Spleen (tissue), 11 donors: Measurements from ENCODE around the gene ITPK1. TPM values are rescaled to one million over a fixed set of nuclear protein-coding genes. Genes with fewer than 3 reads are reported as not detected.

ENCODE experiments used
- DNase-seq: peaks from one replicate; pipeline ENCODE4 v3.0.0-alpha.2; 2020
- H3K27ac ChIP-seq, 8 donors: fragments of 200-600 bp; sonication (generic) in 7 of 8; 1 replicate in 4 of 8; 2 replicates in 4 of 8; pipeline versions ENCODE4 v1.5.0 to v1.8.0; 2016 to 2021; ENCODE audit warnings: inconsistent platforms in 4 of 8, mild to moderate bottlenecking in 4 of 8, moderate library complexity in 1 of 8
- H3K27me3 ChIP-seq, 7 donors: fragments of 200-600 bp; sonication (generic) in 6 of 7; replicated peaks in 1 of 7; 1 replicate in 4 of 7; 2 replicates in 3 of 7; pipeline versions ENCODE4 v1.5.0 to v1.8.0; 2016 to 2021; ENCODE audit warnings: inconsistent platforms in 3 of 7, mild to moderate bottlenecking in 1 of 7
- H3K36me3 ChIP-seq, 6 donors: fragments of 200-600 bp; sonication (generic) in 5 of 6; 1 replicate in 4 of 6; 2 replicates in 2 of 6; pipeline versions ENCODE4 v1.5.0 to v1.8.0; 2016 to 2021; ENCODE audit warnings: inconsistent platforms in 2 of 6
- H3K4me1 ChIP-seq, 6 donors: fragments of 200-600 bp; sonication (generic) in 5 of 6; 1 replicate in 3 of 6; 2 replicates in 3 of 6; pipeline versions ENCODE4 v1.5.0 to v1.8.0; 2016 to 2021; ENCODE audit warnings: inconsistent platforms in 3 of 6
- H3K4me3 ChIP-seq, 8 donors: fragments of 200-600 bp; sonication (generic) in 7 of 8; 1 replicate in 4 of 8; 2 replicates in 4 of 8; pipeline versions ENCODE4 v1.5.0 to v1.8.0; 2016 to 2021; ENCODE audit warnings: inconsistent platforms in 4 of 8, mild to moderate bottlenecking in 4 of 8, moderate library complexity in 2 of 8
- H3K9me3 ChIP-seq, 8 donors: fragments of 200-600 bp; sonication (generic) in 7 of 8; 1 replicate in 4 of 8; 2 replicates in 4 of 8; pipeline versions ENCODE4 v1.5.0 to v1.8.0; 2016 to 2021; ENCODE audit warnings: inconsistent platforms in 4 of 8
- CTCF ChIP-seq, 11 experiments: fragments of 200-600 bp in 7 of 11; fragments of 450-650 bp in 4 of 11; sonication (generic) in 4 of 11; IDR thresholded peaks in 8 of 11; conservative IDR thresholded peaks in 3 of 11; 1 replicate in 7 of 11; 2 replicates in 4 of 11; pipeline versions ENCODE4 v1.4.0 to v1.8.0; 2016 to 2021; ENCODE audit warnings: antibody characterized with exemption in 11 of 11, inconsistent platforms in 4 of 11, mild to moderate bottlenecking in 1 of 11
- POLR2A ChIP-seq, 3 donors: fragments of 450-650 bp; IDR thresholded peaks; one replicate each; pipeline ENCODE4 v1.5.1; 2017; ENCODE audit warnings: antibody characterized with exemption in 3 of 3, mild to moderate bottlenecking in 1 of 3
- POLR2AphosphoS5 ChIP-seq, 3 donors: sonication (generic); formaldehyde crosslinking; IDR thresholded peaks; one replicate each; pipeline ENCODE4 v1.5.1; 2017; ENCODE audit warnings: antibody characterized with exemption in 3 of 3
- WGBS, 5 donors: extraction: QIAGEN DNeasy Blood & Tissue Kit in 3 of 5; methylation state at CpG; one replicate each; pipeline versions ENCODE4 v1.1.5 to v1.1.7; 2013 to 2018; 5-methylcytosine and 5-hydroxymethylcytosine counted together
- intact Hi-C: fragments of 100-400 bp; cut with DNase I; formaldehyde crosslinking; loops from one replicate; pipeline ENCODE4 v1.15.0; 2023; ENCODE audit warnings: low total_unique reads
- polyA plus RNA-seq, 3 donors: library from polyadenylated mRNA; stranded (reverse); fragments of 200-250 nt; gene quantifications; one replicate each; pipeline ENCODE4 v1.2.1, GENCODE V29; 2013
- total RNA-seq, 7 donors: library from RNA; depleted of rRNA in 3 of 7; stranded (reverse); fragments of >200 nt in 3 of 7; fragmentation: NEBNext Ultra II Directional in 4 of 7; extraction: Animal tissue kit (Norgen Biotek cat#: 25700) in 4 of 7; gene quantifications; one replicate each; pipeline versions ENCODE4 v1.1.0 to v1.2.1, GENCODE V29; 2016 to 2021
- donor health status: healthy with polysubstance abuse.
- donor health status: DM: no; HTN: no; CAD: no; lungs with moderate emphysema.
- donor health status: DM: no; HTN: no; CAD: no.
- donor health status: Bipolar disorder and iron deficiency.
- donor health status: healthy.
- donor health status: DM: no; HTN: no; CAD: no.
- donor health status: DM: yes; HTN: yes; CAD: no.

The ITPK1 gene
- total and polyA plus RNA-seq, 10 donors: 22.9 to 123 (median 68.0) TPM

DNA sequence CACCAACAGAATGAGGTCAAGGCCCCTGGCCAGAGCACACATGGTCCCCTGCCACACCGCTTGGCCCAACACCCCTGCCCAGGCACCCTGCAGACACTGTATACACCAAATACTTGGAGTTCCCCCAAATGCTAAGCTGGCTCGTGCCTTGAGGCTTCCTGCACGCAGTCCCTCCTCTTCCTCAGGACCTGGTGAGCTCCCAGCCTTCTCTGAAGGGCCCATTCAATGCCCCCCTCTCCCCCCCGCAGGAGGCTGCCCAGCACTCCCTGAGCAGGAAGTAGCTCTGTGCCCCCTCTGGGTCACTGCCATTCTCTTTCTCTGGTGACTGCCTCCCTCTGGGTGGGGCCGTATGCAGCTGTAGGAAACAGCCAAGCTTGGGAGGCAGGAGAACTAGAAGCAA is 75.3 kb downstream of the ITPK1 start:
- H3K4me3 ChIP-seq: no peak overlapping the region
- intact Hi-C loops: no loop called here
- no peak for DNase-seq
- TF ChIP-seq POLR2AphosphoS5 (IDR thresholded peaks at IDR 0.05) (peak; percentile 21 to 68 (median 42)), POLR2A (IDR thresholded peaks at IDR 0.05) (peak in 1 of 3 donors; percentile 6), CTCF (IDR thresholded peaks at IDR 0.05 in 8 of 11, conservative IDR thresholded peaks at IDR 0.05 in 3 of 11) (no peak)
- H3K36me3 ChIP-seq: no peaks in the 10 kb centered on the region
- peak overlapping the region in 7 of 8 donors; percentile 4 to 84 (median 77) for H3K27ac ChIP-seq
- WGBS, 5 donors: 18 to 38% (median 30%) methylated on average over 5 of the region's 5 CpGs
- H3K4me1 ChIP-seq: peaks cover 57 to 100% (median 96%) of the 10 kb centered on the region in 6 donors
- H3K27me3 ChIP-seq: no peaks in the 10 kb centered on the region
- H3K9me3 ChIP-seq: no peaks in the 10 kb centered on the region

DNA sequence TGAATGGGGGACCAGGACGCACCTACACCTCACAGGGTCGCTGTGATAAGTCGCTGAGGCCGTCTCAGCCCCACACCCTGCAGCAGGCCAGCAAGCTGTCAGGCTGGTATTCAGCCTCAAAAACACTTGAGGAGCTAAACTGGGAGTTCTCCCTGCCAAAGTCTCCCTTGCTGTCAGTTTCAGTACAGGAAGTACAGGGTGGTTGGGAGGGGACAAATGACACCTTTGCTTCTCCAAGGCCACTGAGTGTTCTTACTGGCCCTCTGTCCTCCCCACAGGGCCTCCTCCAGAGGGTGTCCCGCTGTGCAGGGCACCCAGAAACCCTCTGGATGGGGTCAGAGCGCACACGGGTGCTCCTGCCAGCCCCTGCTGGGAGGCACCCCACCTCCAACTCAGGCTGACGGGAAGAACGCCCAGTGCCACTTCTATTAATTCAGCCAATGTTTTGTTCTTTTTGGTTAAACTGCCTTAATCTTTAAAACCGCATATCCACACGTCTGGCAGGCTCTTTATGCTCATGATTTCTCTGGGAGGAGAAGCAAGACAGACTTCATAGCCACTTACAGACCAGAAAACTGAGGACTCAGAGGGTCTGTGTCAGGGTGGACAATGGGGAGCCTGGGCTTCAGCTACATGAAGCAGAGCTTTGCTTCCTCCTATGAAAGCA is 75.9 kb downstream of the ITPK1 start:
- intact Hi-C loops: no loop called here
- no peak overlapping the region for H3K4me3 ChIP-seq
- peak overlapping the region; percentile 4 to 84 (median 74) for H3K27ac ChIP-seq
- H3K9me3 ChIP-seq: no peaks in the 10 kb centered on the region
- peak; percentile 69 for DNase-seq
- WGBS, 5 donors: 45 to 77% (median 58%) methylated on average over 10 to 11 of the region's 11 CpGs
- H3K4me1 ChIP-seq: peaks cover 57 to 100% (median 96%) of the 10 kb centered on the region in 6 donors
- no peaks in the 10 kb centered on the region for H3K27me3 ChIP-seq
- H3K36me3 ChIP-seq: no peaks in the 10 kb centered on the region
- TF ChIP-seq POLR2AphosphoS5 (IDR thresholded peaks at IDR 0.05): peak in 1 of 3 donors; percentile 3
- no peak for TF ChIP-seq POLR2A (IDR thresholded peaks at IDR 0.05)

DNA sequence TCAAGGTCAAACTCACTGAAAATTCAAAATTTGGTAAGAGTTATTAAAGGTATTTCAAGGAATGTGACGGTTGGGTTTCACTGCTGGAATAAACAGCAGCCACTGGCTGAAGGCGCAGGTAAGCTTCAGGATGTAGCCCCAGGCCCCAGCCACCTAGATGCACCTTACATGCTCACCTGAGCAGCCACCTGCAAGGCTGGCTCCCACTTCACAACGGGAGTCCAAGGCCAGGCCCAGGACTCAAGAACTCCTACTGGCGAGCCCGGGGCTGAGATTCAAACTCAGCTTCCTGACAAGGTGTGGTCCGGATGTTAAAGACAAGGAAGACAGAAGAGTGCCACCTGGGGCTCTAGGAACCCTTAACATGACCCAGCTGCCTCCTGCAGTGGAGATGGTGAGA is 78.4 kb downstream of the ITPK1 start:
- WGBS, 5 donors: 71 to 93% (median 83%) methylated on average over 6 of the region's 6 CpGs
- TF ChIP-seq POLR2A (IDR thresholded peaks at IDR 0.05) (no peak), CTCF (IDR thresholded peaks at IDR 0.05 in 8 of 11, conservative IDR thresholded peaks at IDR 0.05 in 3 of 11) (no peak), POLR2AphosphoS5 (IDR thresholded peaks at IDR 0.05) (no peak)
- Histone ChIP-seq H3K27ac (peak overlapping the region in 7 of 8 donors; percentile 36 to 84 (median 65)), H3K27me3 (no peaks in the 10 kb centered on the region), H3K4me1 (peaks cover 63 to 100% (median 96%) of the 10 kb centered on the region in 6 donors), H3K36me3 (no peaks in the 10 kb centered on the region), H3K9me3 (no peaks in the 10 kb centered on the region), H3K4me3 (no peak overlapping the region)
- DNase-seq: peak; percentile 70
- intact Hi-C loops: no loop called here

GRCh38 chr14:93036652-93037345 is 78.9 kb downstream of the ITPK1 start:
- WGBS, 5 donors: 73 to 85% (median 79%) methylated on average over 10 to 12 of the region's 12 CpGs
- intact Hi-C loops: no loop called here
- no peaks in the 10 kb centered on the region for H3K27me3 ChIP-seq
- H3K27ac ChIP-seq: peak overlapping the region; percentile 14 to 84 (median 61)
- TF ChIP-seq CTCF (IDR thresholded peaks at IDR 0.05 in 8 of 11, conservative IDR thresholded peaks at IDR 0.05 in 3 of 11): no peak
- peak in 1 of 3 donors; percentile 49 for TF ChIP-seq POLR2AphosphoS5 (IDR thresholded peaks at IDR 0.05)
- peak; percentile 63 for DNase-seq
- no peaks in the 10 kb centered on the region for H3K36me3 ChIP-seq
- H3K4me3 ChIP-seq: no peak overlapping the region
- peaks cover 65 to 100% (median 96%) of the 10 kb centered on the region in 6 donors for H3K4me1 ChIP-seq
- no peaks in the 10 kb centered on the region for H3K9me3 ChIP-seq
